ENCODE measurements around the gene RIN3. TPM values are rescaled to one million over a fixed set of nuclear protein-coding genes. Genes with fewer than 3 reads are reported as not detected.
A peak's percentile ranks its signal among the peaks of the same experiment; 100 is the strongest.

RIN3 gene
- total and polyA plus RNA-seq, 10 of the 15 experiments (the other 5 are each of a cell fraction or from before 2014, with no cell fraction given), result 0.91 to 23.3 (median 6.3) TPM

GRCh38 chr14:92704821-92705220, 191.2 kb downstream of the RIN3 start:
- Histone ChIP-seq H3K36me3 (ENCODE audit: control insufficient read depth in 2 of 2, insufficient read depth in 2 of 2, low read length in 1 of 2) (peaks cover 1 to 6% of the 10 kb centered on the region in 2 experiments; a peak in 2 of 4 replicates), H3K79me2 (ENCODE audit: control insufficient read depth, insufficient read depth, low read length) (no peaks in the 10 kb centered on the region), H3K4me2 (ENCODE audit: control insufficient read depth, insufficient read depth) (peak overlapping the region; percentile 58), H3K27ac (ENCODE audit: control insufficient read depth, insufficient read depth) (no peak overlapping the region), H3K27me3 (replicated peaks in 1 of 2; ENCODE audit: control insufficient read depth in 2 of 2, insufficient read depth in 2 of 2, low read length in 1 of 2) (no peaks in the 10 kb centered on the region), H4K20me1 (ENCODE audit: control insufficient read depth, insufficient read depth) (no peaks in the 10 kb centered on the region), H3K9ac (ENCODE audit: control insufficient read depth, insufficient read depth, low read length) (no peak overlapping the region), H3K4me1 (ENCODE audit: control insufficient read depth, insufficient read depth, low read length) (peaks cover 25% of the 10 kb centered on the region), H3K4me3 (0 out of 2 replicates have a peak overlapping the region, but pooled peaks have one; percentile 2), H3K9me3 (replicated peaks; ENCODE audit: control insufficient read depth, insufficient read depth, low read length) (no peaks in the 10 kb centered on the region), H2AFZ (ENCODE audit: control insufficient read depth, low read depth, low read length) (no peak overlapping the region)
- FAIRE-seq (no peak), DNase-seq (ENCODE audit: low read depth, low spot score) (no peak), ATAC-seq (no peak)
- SMC1A ChIA-PET (ENCODE audit: uncharacterized antibody, unreplicated experiment), result interaction anchor here (0.7 to 1.6 kb wide), 9 partner anchors 9 to 586 kb away, joined by 3 to 6 read pairs (median 3); no protein-coding TSS in a partner anchor
- BruUV-seq (replicated peaks), result no TSS peak
- intact Hi-C loops (cut with micrococcal nuclease; ENCODE audit: unreplicated experiment) (loop anchor here (5.0 kb wide), 1 partner anchor 42 kb away; the partner anchor contains the start of gene LGMN), in situ Hi-C loops (cut with MboI) (no loop called here)
- CTCF ChIA-PET, result interaction anchor here (1.2 to 1.7 kb wide), 6 partner anchors 9 to 79 kb away, joined by 3 to 7 read pairs (median 4); no protein-coding TSS in a partner anchor
- RAD21 ChIA-PET (ENCODE audit: unreplicated experiment), result interaction anchor here (0.7 to 1.9 kb wide), 5 partner anchors 26 to 79 kb away, joined by 3 to 10 read pairs (median 4); no protein-coding TSS in a partner anchor
- POLR2A ChIA-PET, result interaction anchor here (1.2 to 1.4 kb wide), 3 partner anchors 28 to 71 kb away, joined by 3 to 7 read pairs (median 4); no protein-coding TSS in a partner anchor
- 75% methylated on average over 11 of the region's 11 CpGs for WGBS (ENCODE audit: insufficient coverage, insufficient replicate concordance, low lambda C conversion rate, missing lambda C conversion rate)
- TF ChIP-seq NFXL1 (IDR thresholded peaks at IDR 0.05; ENCODE audit: borderline replicate concordance), result no peak
- TF ChIP-seq PBX3 (IDR thresholded peaks at IDR 0.05; ENCODE audit: insufficient replicate concordance, low read depth, low read length), result no peak
- no peak for TF ChIP-seq E2F4 (IDR thresholded peaks at IDR 0.05; ENCODE audit: low read depth, low read length)
- TF ChIP-seq BACH1 (IDR thresholded peaks at IDR 0.05; ENCODE audit: borderline replicate concordance), result no peak
- no peak for TF ChIP-seq MTA2 (IDR thresholded peaks at IDR 0.05; ENCODE audit: low read depth)
- no peak for TF ChIP-seq KLF5 (IDR thresholded peaks at IDR 0.05; ENCODE audit: partially characterized antibody)
- TF ChIP-seq SMAD5 (IDR thresholded peaks at IDR 0.05; ENCODE audit: low read depth), result no peak
- no peak for TF ChIP-seq ZNF687 (IDR thresholded peaks at IDR 0.05)
- TF ChIP-seq SIX5 (IDR thresholded peaks at IDR 0.05; ENCODE audit: low read depth, low read length, severe bottlenecking), result no peak
- TF ChIP-seq CREM (IDR thresholded peaks at IDR 0.05; ENCODE audit: low read depth), result no peak
- TF ChIP-seq NFIC (IDR thresholded peaks at IDR 0.05; ENCODE audit: low read depth, low read length), result no peak
